Nephron (organoid): ENCODE results near the gene TADA3.

Experiments used
- H3K27ac Mint-ChIP-seq, 3 experiments: 2 replicates each; pipeline ENCODE4 v1.8.0; 2020; ENCODE audit warnings: mixed read lengths in 3 of 3, mild to moderate bottlenecking in 2 of 3, moderate library complexity in 1 of 3
- H3K27me3 Mint-ChIP-seq: 2 replicates; pipeline ENCODE4 v1.8.0; 2021; ENCODE audit warnings: low read depth, mild to moderate bottlenecking, moderate library complexity, mixed read lengths
- H3K36me3 Mint-ChIP-seq: 2 replicates; pipeline ENCODE4 v1.8.0; 2020; ENCODE audit warnings: low read depth, mixed read lengths
- H3K4me1 Mint-ChIP-seq: 2 replicates; pipeline ENCODE4 v1.8.0; 2020; ENCODE audit warnings: mixed read lengths
- H3K4me3 Mint-ChIP-seq, 3 experiments: 2 replicates each; pipeline ENCODE4 v1.8.0; 2020; ENCODE audit warnings: mild to moderate bottlenecking in 3 of 3, mixed read lengths in 3 of 3, moderate library complexity in 2 of 3
- H3K9me3 Mint-ChIP-seq: 2 replicates; pipeline ENCODE4 v1.8.0; 2020; ENCODE audit warnings: mixed read lengths
- TF ChIP-seq, protein P1 (sequence below), 3 experiments: fragments of 200-600 bp; sonication (generic); IDR thresholded peaks; one replicate each; pipeline ENCODE4 v1.5.0; 2021; ENCODE audit warnings: antibody characterized with exemption in 3 of 3; ENCODE audit not compliant: unreplicated experiment in 3 of 3

Gene TADA3

DNA sequence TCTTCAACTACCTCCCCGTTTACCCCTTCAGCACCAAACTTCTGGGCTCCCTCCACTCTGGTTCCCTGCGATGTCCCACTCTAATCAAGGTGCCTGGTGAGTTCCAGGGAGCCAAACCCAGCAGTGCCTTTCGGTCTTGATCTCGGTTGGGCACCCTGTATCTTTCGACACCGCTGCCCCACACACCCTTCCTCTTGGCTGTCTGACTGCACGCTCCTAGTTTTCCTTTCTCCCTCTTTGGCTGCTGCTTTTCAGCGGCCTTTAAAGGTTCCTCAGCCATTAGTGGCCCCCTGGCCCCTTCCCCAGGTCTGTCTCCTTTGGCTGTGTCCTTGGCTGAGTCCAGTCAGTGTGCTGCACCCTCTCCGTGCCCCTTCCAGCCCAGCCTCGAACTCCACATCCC lies 18.6 kb upstream of the TADA3 start:
- H3K27me3 Mint-ChIP-seq = no peaks in the 10 kb centered on the region
- peak overlapping the region; percentile 77 to 82 (median 80) for H3K27ac Mint-ChIP-seq
- H3K4me3 Mint-ChIP-seq = peak overlapping the region; percentile 80 to 85 (median 80)
- peaks cover 21% of the 10 kb centered on the region for H3K4me1 Mint-ChIP-seq
- H3K9me3 Mint-ChIP-seq = no peaks in the 10 kb centered on the region
- TF ChIP-seq, protein P1, sequence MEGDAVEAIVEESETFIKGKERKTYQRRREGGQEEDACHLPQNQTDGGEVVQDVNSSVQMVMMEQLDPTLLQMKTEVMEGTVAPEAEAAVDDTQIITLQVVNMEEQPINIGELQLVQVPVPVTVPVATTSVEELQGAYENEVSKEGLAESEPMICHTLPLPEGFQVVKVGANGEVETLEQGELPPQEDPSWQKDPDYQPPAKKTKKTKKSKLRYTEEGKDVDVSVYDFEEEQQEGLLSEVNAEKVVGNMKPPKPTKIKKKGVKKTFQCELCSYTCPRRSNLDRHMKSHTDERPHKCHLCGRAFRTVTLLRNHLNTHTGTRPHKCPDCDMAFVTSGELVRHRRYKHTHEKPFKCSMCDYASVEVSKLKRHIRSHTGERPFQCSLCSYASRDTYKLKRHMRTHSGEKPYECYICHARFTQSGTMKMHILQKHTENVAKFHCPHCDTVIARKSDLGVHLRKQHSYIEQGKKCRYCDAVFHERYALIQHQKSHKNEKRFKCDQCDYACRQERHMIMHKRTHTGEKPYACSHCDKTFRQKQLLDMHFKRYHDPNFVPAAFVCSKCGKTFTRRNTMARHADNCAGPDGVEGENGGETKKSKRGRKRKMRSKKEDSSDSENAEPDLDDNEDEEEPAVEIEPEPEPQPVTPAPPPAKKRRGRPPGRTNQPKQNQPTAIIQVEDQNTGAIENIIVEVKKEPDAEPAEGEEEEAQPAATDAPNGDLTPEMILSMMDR (IDR thresholded peaks at IDR 0.05; ENCODE audit: unreplicated experiment in 3 of 3) = no peak
- H3K36me3 Mint-ChIP-seq = peaks cover 6% of the 10 kb centered on the region

DNA sequence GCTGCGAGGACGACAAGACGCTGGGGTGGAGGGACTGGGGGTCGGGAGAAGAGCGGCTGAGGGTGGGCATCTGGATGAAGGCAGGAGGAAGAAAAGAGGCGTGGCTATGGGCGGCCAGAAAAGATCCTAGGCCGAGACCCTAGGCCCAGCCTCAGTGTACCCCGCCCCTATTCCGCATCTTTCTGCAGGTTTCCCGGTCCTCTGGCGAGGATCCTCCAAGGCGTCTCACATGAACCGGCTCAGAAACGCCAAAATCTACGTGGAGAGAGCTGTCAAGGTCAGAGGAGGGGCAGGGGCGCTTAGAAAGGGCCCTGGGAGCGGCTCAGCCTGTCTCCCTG lies 18.1 kb upstream of the TADA3 start:
- no peaks in the 10 kb centered on the region for H3K27me3 Mint-ChIP-seq
- H3K36me3 Mint-ChIP-seq = peaks cover 6% of the 10 kb centered on the region
- peak overlapping the region; percentile 80 to 85 (median 80) for H3K4me3 Mint-ChIP-seq
- H3K27ac Mint-ChIP-seq = peak overlapping the region; percentile 77 to 82 (median 80)
- TF ChIP-seq, protein P1 (IDR thresholded peaks at IDR 0.05; ENCODE audit: unreplicated experiment in 3 of 3) = no peak
- H3K9me3 Mint-ChIP-seq = no peaks in the 10 kb centered on the region
- H3K4me1 Mint-ChIP-seq = peaks cover 21% of the 10 kb centered on the region

DNA sequence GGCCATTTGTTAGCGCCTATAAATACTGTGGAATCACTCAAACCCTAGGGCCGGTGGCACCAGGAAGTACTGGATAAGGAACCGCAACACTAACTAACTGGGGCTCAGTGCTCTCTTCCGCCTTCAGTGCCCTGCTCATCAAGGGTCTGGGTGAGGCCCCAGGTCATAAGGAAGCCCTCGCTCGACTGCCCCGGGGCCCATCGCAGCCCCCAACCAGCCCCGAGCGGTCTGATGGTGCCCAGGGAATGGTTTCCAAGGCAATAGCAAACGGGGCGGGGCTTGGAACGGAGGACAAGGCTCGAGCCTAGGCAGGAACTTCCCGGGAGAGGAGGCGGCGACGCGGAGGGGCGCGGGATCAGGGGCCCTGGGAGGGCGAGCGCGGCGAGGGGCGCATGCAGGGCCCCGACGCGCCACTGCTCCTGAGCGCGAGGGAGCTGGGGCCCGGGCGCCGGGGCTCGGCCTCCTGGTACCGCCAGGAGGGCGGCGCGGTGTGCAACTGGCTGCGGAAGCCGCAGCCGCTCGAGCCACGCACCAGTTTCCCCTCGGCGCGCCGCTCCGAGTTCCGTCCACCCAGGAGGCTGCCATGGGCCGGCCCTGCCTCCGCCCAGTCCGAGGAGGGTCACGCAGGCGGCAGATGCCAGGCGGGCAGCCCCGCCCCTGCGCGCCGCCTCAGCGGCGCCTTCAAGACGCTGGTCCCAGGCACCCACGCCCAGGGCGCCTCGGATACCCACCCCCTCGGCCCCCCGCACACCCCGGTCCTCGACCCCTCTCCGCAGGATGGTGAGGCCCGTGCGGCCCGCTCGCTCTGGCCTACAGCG lies 17.6 kb upstream of the TADA3 start, which contains the start of gene TTLL3:
TSS of gene TTLL3 (plus strand) at position 648 of the 818 bp plus-strand sequence. CDS start 400 bp downstream, outside the sequence.
- Mint-ChIP-seq H3K4me1 (peaks cover 21% of the 10 kb centered on the region), H3K27me3 (no peaks in the 10 kb centered on the region), H3K4me3 (peak within 1 kb of the TSS; percentile 87 to 91 (median 88))

DNA sequence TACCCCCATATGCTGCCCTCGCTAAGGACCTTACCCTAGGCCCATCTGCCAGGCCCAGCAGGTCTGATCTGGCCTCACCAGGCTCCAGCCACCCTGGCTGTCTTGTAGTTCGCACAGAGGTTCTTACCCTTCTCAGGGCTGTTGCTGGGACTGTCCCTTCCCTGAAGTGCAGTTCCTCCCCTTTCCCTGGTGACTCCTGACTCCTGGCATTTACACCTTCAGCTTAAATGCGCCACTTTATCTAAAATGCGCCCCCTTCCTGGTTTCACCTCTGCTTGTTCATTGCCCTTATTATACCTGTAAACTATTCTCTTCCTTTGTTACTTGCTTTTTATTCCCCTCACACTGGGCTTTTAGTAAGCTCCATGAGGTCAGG lies 17.0 kb upstream of the TADA3 start:
- no peaks in the 10 kb centered on the region for H3K9me3 Mint-ChIP-seq
- TF ChIP-seq, protein P1 (IDR thresholded peaks at IDR 0.05; ENCODE audit: unreplicated experiment in 3 of 3) = no peak

More for the DNA sequence above, 17.6 kb upstream of the TADA3 start, which contains the start of gene TTLL3:
- TF ChIP-seq, protein P1 (IDR thresholded peaks at IDR 0.05; ENCODE audit: unreplicated experiment in 3 of 3) = no peak
- peak within 1 kb of the TSS; percentile 88 to 95 (median 92) for H3K27ac Mint-ChIP-seq
- H3K9me3 Mint-ChIP-seq = no peaks in the 10 kb centered on the region
- H3K36me3 Mint-ChIP-seq = peaks cover 10% of the 10 kb centered on the region

DNA sequence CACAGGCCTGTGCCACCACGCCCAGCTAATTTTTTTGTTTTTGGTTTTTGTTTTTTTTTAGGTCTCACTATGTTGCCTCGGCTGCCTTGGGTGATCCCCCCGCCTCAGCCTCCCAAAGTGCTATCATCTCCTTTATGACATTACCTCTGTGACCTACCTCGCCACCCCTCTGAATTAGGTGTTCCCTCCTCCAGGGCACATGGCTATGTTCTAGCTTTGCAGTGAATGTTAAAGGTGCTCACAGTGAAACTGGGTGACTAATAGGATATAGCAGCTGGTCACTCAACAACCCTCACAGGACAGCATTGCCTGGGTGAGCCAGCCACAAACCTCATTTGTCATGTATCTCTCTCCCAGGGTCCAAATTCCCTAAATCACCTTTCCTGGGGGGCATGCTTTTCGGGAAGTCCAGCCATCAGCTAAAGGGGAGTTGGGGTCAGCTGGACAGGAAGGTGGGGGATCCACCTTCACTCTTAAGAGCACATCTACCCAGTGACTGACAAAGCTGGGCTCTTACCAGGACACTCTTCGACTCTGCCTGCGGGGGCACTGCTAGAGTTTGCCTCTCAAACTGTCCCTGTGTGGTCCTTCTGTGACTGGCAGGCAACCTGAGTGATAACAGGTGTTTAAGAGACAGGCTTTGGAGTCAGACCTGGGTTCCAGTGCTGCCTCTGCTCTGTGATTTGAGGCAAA lies 16.2 kb upstream of the TADA3 start:
- H3K4me1 Mint-ChIP-seq = peaks cover 21% of the 10 kb centered on the region
- H3K27ac Mint-ChIP-seq = peak overlapping the region; percentile 88 to 95 (median 92)
- peaks cover 24% of the 10 kb centered on the region for H3K36me3 Mint-ChIP-seq
- H3K9me3 Mint-ChIP-seq = no peaks in the 10 kb centered on the region
- no peaks in the 10 kb centered on the region for H3K27me3 Mint-ChIP-seq
- TF ChIP-seq, protein P1 (IDR thresholded peaks at IDR 0.05; ENCODE audit: unreplicated experiment in 3 of 3) = no peak
- peak overlapping the region in 2 of 3 experiments; percentile 45 to 88 for H3K4me3 Mint-ChIP-seq

More for the DNA sequence above, 17.0 kb upstream of the TADA3 start:
- Mint-ChIP-seq H3K36me3 (peaks cover 16% of the 10 kb centered on the region), H3K4me3 (peak overlapping the region; percentile 87 to 91 (median 88)), H3K27ac (peak overlapping the region; percentile 88 to 95 (median 92)), H3K4me1 (peaks cover 21% of the 10 kb centered on the region), H3K27me3 (no peaks in the 10 kb centered on the region)
